Esophagus muscularis mucosa (tissue), 4 donors: ENCODE data around the gene OR6C74.

Experiments
- EP300 ChIP-seq: sonication (generic); formaldehyde crosslinking; IDR thresholded peaks from one replicate; pipeline ENCODE4 v1.6.1; 2017; ENCODE audit warnings: antibody characterized with exemption
- POLR2A ChIP-seq: fragments of 450-650 bp; IDR thresholded peaks from one replicate; pipeline ENCODE4 v1.6.1; 2017; ENCODE audit warnings: antibody characterized with exemption, moderate library complexity, mild to moderate bottlenecking, low read depth
- TF ChIP-seq, protein P1 (sequence below), 3 experiments: fragments of 200-600 bp in 2 of 3; fragments of 450-650 bp in 1 of 3; sonication (generic) in 2 of 3; IDR thresholded peaks; one replicate each; pipeline ENCODE4 v1.5.1; 2017 to 2019; ENCODE audit warnings: antibody characterized with exemption in 3 of 3, mild to moderate bottlenecking in 2 of 3, moderate library complexity in 1 of 3

DNA sequence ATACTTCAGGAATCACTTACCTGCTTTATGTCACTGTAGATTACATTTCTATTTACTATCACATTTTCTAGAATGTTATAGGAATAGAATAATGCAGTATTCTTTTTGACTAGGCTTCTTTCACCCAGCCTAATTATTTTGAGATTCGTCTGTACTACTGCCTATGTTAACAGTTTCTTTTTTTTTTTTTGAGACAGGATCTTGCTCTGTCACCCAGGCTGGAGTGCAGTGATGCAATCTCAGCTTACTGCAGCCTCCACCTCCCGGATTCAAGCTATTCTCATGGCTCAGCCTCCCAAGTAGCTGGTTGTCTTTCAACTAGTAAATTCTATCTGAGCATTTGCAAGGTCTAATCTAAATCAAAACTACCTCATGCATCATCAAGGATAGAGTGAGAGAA is 45.6 kb downstream of the OR6C74 start:
- TF ChIP-seq EP300 (no peak), POLR2A (no peak)
- TF ChIP-seq, protein P1, sequence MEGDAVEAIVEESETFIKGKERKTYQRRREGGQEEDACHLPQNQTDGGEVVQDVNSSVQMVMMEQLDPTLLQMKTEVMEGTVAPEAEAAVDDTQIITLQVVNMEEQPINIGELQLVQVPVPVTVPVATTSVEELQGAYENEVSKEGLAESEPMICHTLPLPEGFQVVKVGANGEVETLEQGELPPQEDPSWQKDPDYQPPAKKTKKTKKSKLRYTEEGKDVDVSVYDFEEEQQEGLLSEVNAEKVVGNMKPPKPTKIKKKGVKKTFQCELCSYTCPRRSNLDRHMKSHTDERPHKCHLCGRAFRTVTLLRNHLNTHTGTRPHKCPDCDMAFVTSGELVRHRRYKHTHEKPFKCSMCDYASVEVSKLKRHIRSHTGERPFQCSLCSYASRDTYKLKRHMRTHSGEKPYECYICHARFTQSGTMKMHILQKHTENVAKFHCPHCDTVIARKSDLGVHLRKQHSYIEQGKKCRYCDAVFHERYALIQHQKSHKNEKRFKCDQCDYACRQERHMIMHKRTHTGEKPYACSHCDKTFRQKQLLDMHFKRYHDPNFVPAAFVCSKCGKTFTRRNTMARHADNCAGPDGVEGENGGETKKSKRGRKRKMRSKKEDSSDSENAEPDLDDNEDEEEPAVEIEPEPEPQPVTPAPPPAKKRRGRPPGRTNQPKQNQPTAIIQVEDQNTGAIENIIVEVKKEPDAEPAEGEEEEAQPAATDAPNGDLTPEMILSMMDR (IDR thresholded peaks at IDR 0.05) = no peak
